H1 (cell line): ENCODE results near the gene MTMR1. TPM values are rescaled to one million over a fixed set of nuclear protein-coding genes. Genes with fewer than 3 reads are reported as not detected.

Experiments
- CTCF ChIA-PET: fragments of 300-600 bp; sonication (Branson Sonifier 250); formaldehyde crosslinking; loops from one replicate; lab custom pipeline; 2021; ENCODE audit not compliant: partially characterized antibody; lab: Charles Lee
- POLR2A ChIA-PET: fragments of 300-600 bp; sonication (Branson Sonifier 250); formaldehyde crosslinking; loops from one replicate; lab custom pipeline; 2021; ENCODE audit warnings: inconsistent platforms; ENCODE audit not compliant: partially characterized antibody; lab: Charles Lee
- DNase-seq, 2 experiments: peaks; one replicate each; pipeline versions ENCODE4 v3.0.0 to v3.0.0-alpha.2; 2010 to 2022; ENCODE audit warnings: low spot score in 2 of 2, low read depth in 1 of 2, mixed read lengths in 1 of 2
- FAIRE-seq: peaks from 2 replicates; lab custom pipeline; 2011; peaks lifted over from hg19 to GRCh38; lab: Jason Lieb, UNC
- H2AFZ ChIP-seq: 2 replicates; pipeline ENCODE4 v1.8.1; 2012; ENCODE audit warnings: low read length, inconsistent platforms
- H2AK5ac ChIP-seq: 2 replicates; pipeline ENCODE4 v1.6.1; 2013; ENCODE audit warnings: low read depth, low read length
- H2BK120ac ChIP-seq: replicated peaks from 2 replicates; pipeline ENCODE3; 2013; ENCODE audit warnings: low read depth, low read length, inconsistent platforms
- H2BK12ac ChIP-seq: 2 replicates; pipeline ENCODE4 v1.6.1; 2013; ENCODE audit warnings: low read depth, low read length
- H2BK15ac ChIP-seq: 2 replicates; pipeline ENCODE4 v1.6.1; 2013; ENCODE audit warnings: low read length
- H2BK20ac ChIP-seq: 2 replicates; pipeline ENCODE4 v1.6.1; 2013; ENCODE audit warnings: low read length
- H2BK5ac ChIP-seq: 2 replicates; pipeline ENCODE4 v1.6.1; 2013; ENCODE audit warnings: low read depth, low read length
- H3K14ac ChIP-seq: 2 replicates; pipeline ENCODE4 v1.6.1; 2013; ENCODE audit warnings: inconsistent platforms; ENCODE audit not compliant: insufficient read length
- H3K18ac ChIP-seq: 2 replicates; pipeline ENCODE4 v1.6.1; 2013; ENCODE audit warnings: low read length; ENCODE audit errors: extremely low read depth
- H3K23ac ChIP-seq: 2 replicates; pipeline ENCODE4 v1.6.1; 2013; ENCODE audit warnings: inconsistent platforms; ENCODE audit not compliant: insufficient read length
- H3K23me2 ChIP-seq: 2 replicates; pipeline ENCODE4 v1.6.1; 2013; ENCODE audit warnings: low read depth, low read length
- H3K27ac ChIP-seq: 2 replicates; pipeline ENCODE4 v1.6.1; 2011; ENCODE audit warnings: low read depth, low read length, inconsistent platforms
- H3K27me3 ChIP-seq, 4 experiments: replicated peaks in 1 of 4; 1 replicate in 1 of 4; 2 replicates in 3 of 4; pipeline versions ENCODE4 v1.6.1 to v1.8.1; 2011 to 2013; ENCODE audit warnings: low read length in 3 of 4, mild to moderate bottlenecking in 3 of 4, inconsistent platforms in 2 of 4, mixed read lengths in 2 of 4, moderate library complexity in 1 of 4; ENCODE audit not compliant: control insufficient read depth in 3 of 4, insufficient read depth in 3 of 4; ENCODE audit errors: extremely low read depth in 1 of 4
- H3K36me3 ChIP-seq, 4 experiments: 2 replicates each; pipeline versions ENCODE4 v1.6.1 to v1.8.1; 2011 to 2013; ENCODE audit warnings: mild to moderate bottlenecking in 4 of 4, low read length in 3 of 4, moderate library complexity in 2 of 4, control low read depth in 1 of 4, inconsistent platforms in 1 of 4; ENCODE audit not compliant: insufficient read depth in 4 of 4, control insufficient read depth in 2 of 4
- H3K4ac ChIP-seq: replicated peaks from 2 replicates; pipeline ENCODE3; 2013; ENCODE audit warnings: low read length, low read depth, mixed read lengths, inconsistent platforms; ENCODE audit not compliant: insufficient read length
- H3K4me1 ChIP-seq, 4 experiments: replicated peaks in 1 of 4; 1 replicate in 1 of 4; 2 replicates in 3 of 4; pipeline versions ENCODE4 v1.6.1 to v1.8.1; 2011 to 2013; ENCODE audit warnings: low read length in 3 of 4, inconsistent platforms in 2 of 4, mixed read lengths in 1 of 4; ENCODE audit not compliant: insufficient read depth in 4 of 4, control insufficient read depth in 3 of 4
- H3K4me2 ChIP-seq, 2 experiments: 2 replicates each; pipeline versions ENCODE4 v1.6.1 to v1.8.1; 2011 to 2013; ENCODE audit warnings: low read depth in 2 of 2, low read length in 2 of 2, control low read depth in 1 of 2, inconsistent platforms in 1 of 2, mild to moderate bottlenecking in 1 of 2; ENCODE audit not compliant: insufficient read depth in 1 of 2
- H3K4me3 ChIP-seq, 4 experiments: fragments of 200-600, 300-600 bp in 1 of 4; sonication (generic), shearing (Covaris generic), sonication (Bioruptor Twin) in 1 of 4; 2 replicates each; pipeline versions ENCODE4 v1.5.1 to v1.8.1; 2011 to 2016; ENCODE audit warnings: low read length in 4 of 4, low read depth in 3 of 4, control low read depth in 2 of 4, inconsistent platforms in 2 of 4, mild to moderate bottlenecking in 2 of 4, mixed read lengths in 1 of 4, moderate library complexity in 1 of 4; ENCODE audit not compliant: insufficient read depth in 2 of 4; ENCODE audit errors: extremely low read depth in 1 of 4
- H3K56ac ChIP-seq: replicated peaks from 2 replicates; pipeline ENCODE3; 2013; ENCODE audit warnings: low read depth, mild to moderate bottlenecking, mixed read lengths, low read length, inconsistent platforms; ENCODE audit not compliant: insufficient read length
- H3K79me1 ChIP-seq: 2 replicates; pipeline ENCODE4 v1.6.1; 2013; ENCODE audit warnings: low read depth, low read length, control low read depth
- H3K79me2 ChIP-seq, 2 experiments: 2 replicates each; pipeline versions ENCODE4 v1.6.1 to v1.8.1; 2012 to 2013; ENCODE audit warnings: low read length in 2 of 2, mild to moderate bottlenecking in 2 of 2, inconsistent platforms in 1 of 2; ENCODE audit not compliant: insufficient read depth in 2 of 2, control insufficient read depth in 1 of 2
- H3K9ac ChIP-seq, 4 experiments: replicated peaks in 1 of 4; 1 replicate in 1 of 4; 2 replicates in 3 of 4; pipeline versions ENCODE4 v1.6.1 to v1.8.1; 2011 to 2013; ENCODE audit warnings: low read depth in 3 of 4, low read length in 3 of 4, control low read depth in 2 of 4, mild to moderate bottlenecking in 2 of 4, moderate library complexity in 2 of 4, inconsistent platforms in 1 of 4; ENCODE audit errors: extremely low read depth in 1 of 4
- H3K9me3 ChIP-seq, 2 experiments: 2 replicates each; pipeline versions ENCODE4 v1.6.1 to v1.8.1; 2012 to 2013; ENCODE audit warnings: mild to moderate bottlenecking in 2 of 2, moderate library complexity in 2 of 2, control low read depth in 1 of 2, inconsistent platforms in 1 of 2, low read depth in 1 of 2, low read length in 1 of 2, mixed read lengths in 1 of 2; ENCODE audit not compliant: insufficient read depth in 2 of 2
- H4K20me1 ChIP-seq, 2 experiments: replicated peaks in 1 of 2; 2 replicates each; pipeline versions ENCODE3 to v1.8.1; 2011 to 2013; ENCODE audit warnings: inconsistent platforms in 2 of 2, low read length in 2 of 2, mild to moderate bottlenecking in 1 of 2; ENCODE audit not compliant: insufficient read depth in 2 of 2, control insufficient read depth in 1 of 2
- H4K5ac ChIP-seq: 2 replicates; pipeline ENCODE4 v1.6.1; 2013; ENCODE audit warnings: low read length, low read depth, mixed read lengths, inconsistent platforms; ENCODE audit not compliant: insufficient read length
- H4K8ac ChIP-seq: 2 replicates; pipeline ENCODE4 v1.8.0; 2013; ENCODE audit warnings: mild to moderate bottlenecking, moderate library complexity, low read length, inconsistent platforms; ENCODE audit not compliant: insufficient read depth; ENCODE audit errors: extremely low read depth
- H4K91ac ChIP-seq: replicated peaks from 2 replicates; pipeline ENCODE3; 2013; ENCODE audit warnings: low read length, mixed read lengths, inconsistent platforms; ENCODE audit not compliant: insufficient read length
- TEAD4 ChIP-seq: IDR thresholded peaks from 2 replicates; pipeline ENCODE4 v1.6.1; 2012; ENCODE audit warnings: low read depth, low read length, inconsistent platforms, mixed read lengths
- WGBS, 2 experiments: shearing (Covaris generic) in 1 of 2; methylation state at CpG; one replicate each; pipeline versions ENCODE4 v1.1.6 to v1.1.7; 2013 to 2015; ENCODE audit warnings: low lambda C conversion rate in 2 of 2, mixed read lengths in 2 of 2, inconsistent platforms in 1 of 2, low coverage in 1 of 2, missing lambda C conversion rate in 1 of 2; ENCODE audit not compliant: insufficient replicate concordance in 2 of 2, insufficient coverage in 1 of 2, insufficient read length in 1 of 2; ENCODE audit errors: extremely low coverage in 1 of 2, missing lambda C conversion rate in 1 of 2; 5-methylcytosine and 5-hydroxymethylcytosine counted together
- polyA plus RNA-seq, 7 experiments: library from polyadenylated mRNA; depleted of rRNA in 3 of 7; stranded (reverse) in 5 of 7; unstranded in 2 of 7; fragments of >200 nt in 5 of 7; fragments of 200-250 nt in 2 of 7; gene quantifications; 1 replicate in 5 of 7; 2 replicates in 1 of 7; 4 replicates in 1 of 7; pipeline versions ENCODE4 v1.2.1 to v1.2.3, GENCODE V29; 2011 to 2013; ENCODE audit warnings: missing spikeins in 2 of 7, mixed read lengths in 2 of 7
- total RNA-seq: library from RNA; stranded (reverse); fragmentation: NEBNext Ultra II Directional; extraction: Animal tissue kit (Norgen Biotek cat#: 25700); gene quantifications from 2 replicates; pipeline ENCODE4 v1.2.1, GENCODE V29; 2021

Gene MTMR1
- total and polyA plus RNA-seq, 2 of the 8 experiments (the other 6 are each of a cell fraction or from before 2014, with no cell fraction given) = 15.1 to 23.8 TPM

DNA sequence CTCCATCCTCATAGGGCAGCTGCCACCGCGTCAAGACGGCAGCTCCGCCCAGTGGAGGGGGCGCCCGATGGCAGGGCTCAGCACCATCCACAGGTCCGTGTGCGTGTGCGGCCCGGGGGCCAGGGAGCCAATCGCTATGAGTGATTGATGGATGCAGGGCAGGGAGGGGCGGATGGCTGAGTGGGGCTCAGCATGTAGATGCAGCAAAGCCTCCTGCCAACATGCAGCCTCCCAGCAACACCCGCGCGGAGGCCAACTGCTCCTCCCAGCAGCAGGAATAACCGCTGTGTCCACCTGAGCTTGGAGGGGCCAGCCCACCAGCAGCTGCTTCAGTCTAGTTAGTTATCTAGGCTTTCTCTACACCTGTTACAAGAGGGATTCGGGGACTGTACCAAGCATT is 77.4 kb downstream of the MTMR1 start:
- H4K91ac ChIP-seq = no peak overlapping the region
- no peak overlapping the region for H3K23ac ChIP-seq
- no peak overlapping the region for H3K18ac ChIP-seq
- TF ChIP-seq TEAD4 = no peak
- TF ChIP-seq, all 59 proteins: peak for 0
- whole genome bisulfite sequencing, 2 experiments = 100% methylated on average over 4 of the region's 17 CpGs; no CpG with 5 or more reads in 1 of the 2 experiments
- H3K79me2 ChIP-seq = no peaks in the 10 kb centered on the region
- H3K9me3 ChIP-seq = no peaks in the 10 kb centered on the region
- no peak overlapping the region for H3K14ac ChIP-seq
- no peak overlapping the region for H3K4ac ChIP-seq
- no peak overlapping the region for H2BK120ac ChIP-seq
- no peaks in the 10 kb centered on the region for H3K23me2 ChIP-seq
- ChIA-PET CTCF (interaction anchor here (1.0 to 3.5 kb wide), 6 partner anchors 11 to 334 kb away, joined by 3 to 40 read pairs (median 6); no protein-coding TSS in a partner anchor), POLR2A (no interaction called here)
- no peak overlapping the region for H3K4me3 ChIP-seq
- H2AK5ac ChIP-seq = no peak overlapping the region
- peaks cover 0 to 4% (median under 1%) of the 10 kb centered on the region in 4 experiments; a peak in 5 of 7 replicates for H3K4me1 ChIP-seq
- no peak overlapping the region for H2BK15ac ChIP-seq
- no peak overlapping the region for H2BK12ac ChIP-seq
- no peak overlapping the region for H4K5ac ChIP-seq
- H3K9ac ChIP-seq = no peak overlapping the region
- no peak overlapping the region for H2AFZ ChIP-seq
- no peaks in the 10 kb centered on the region for H4K20me1 ChIP-seq
- peaks cover 0 to 9% (median 0%) of the 10 kb centered on the region in 4 experiments; a peak in 3 of 8 replicates for H3K36me3 ChIP-seq
- DNase-seq (no peak), FAIRE-seq (no peak)
- no peak overlapping the region for H3K4me2 ChIP-seq
- no peaks in the 10 kb centered on the region for H3K27me3 ChIP-seq
- H2BK20ac ChIP-seq = no peak overlapping the region
- H4K8ac ChIP-seq = no peak overlapping the region
- H3K79me1 ChIP-seq = no peaks in the 10 kb centered on the region
- H2BK5ac ChIP-seq = no peak overlapping the region
- H3K56ac ChIP-seq = no peak overlapping the region
- H3K27ac ChIP-seq = no peak overlapping the region
